ENCODE data around the gene TRIM2. TPM values are rescaled to one million over a fixed set of nuclear protein-coding genes. Genes with fewer than 3 reads are reported as not detected.

TRIM2 gene
- total RNA-seq, 4 donors from 2014 or later = 25.7 to 55.9 (median 42.5) TPM

DNA sequence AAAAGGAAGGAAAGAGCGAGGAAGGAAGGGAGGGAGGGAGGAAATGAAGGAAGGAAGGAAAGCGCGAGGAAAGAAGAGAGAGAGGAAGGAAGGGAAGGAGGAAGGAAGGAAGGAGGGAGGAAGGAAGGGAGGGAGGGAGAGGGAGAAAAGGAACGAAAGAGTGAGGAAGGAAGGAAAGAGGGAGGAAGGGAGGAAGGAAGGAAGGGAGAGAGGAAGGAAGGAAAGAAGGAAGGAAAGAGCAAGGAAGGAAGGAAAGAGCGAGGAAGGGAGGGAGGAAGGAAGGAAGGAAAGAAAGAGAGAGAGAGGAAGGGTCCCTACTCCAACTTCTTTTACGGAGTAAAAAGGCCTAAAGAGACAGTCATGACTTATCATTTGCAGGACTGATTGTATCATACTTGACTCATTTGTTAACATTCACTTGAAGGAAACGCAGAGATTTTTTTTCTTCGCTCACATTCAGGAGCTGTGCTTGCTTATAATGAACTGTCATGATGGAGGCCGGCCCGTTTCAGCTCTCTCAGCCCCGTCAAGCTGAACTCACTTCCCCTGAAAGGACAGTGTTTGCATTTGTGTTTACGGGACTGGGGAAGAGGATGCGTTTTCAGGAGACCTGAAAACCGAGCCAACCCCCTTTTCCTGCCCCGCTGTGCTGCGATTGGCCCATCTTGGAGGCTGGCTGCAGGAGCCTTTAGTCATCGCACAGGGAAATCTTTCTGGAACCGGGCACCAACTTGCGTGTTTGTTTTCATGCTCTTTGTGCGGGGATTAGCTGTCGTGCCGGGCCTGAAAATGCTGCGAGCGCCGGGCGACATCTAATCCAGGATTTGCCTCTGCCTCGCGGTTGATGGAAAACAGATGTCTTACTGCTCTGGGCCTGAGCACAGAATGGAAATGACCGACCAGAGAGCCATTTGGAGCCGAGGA is 17.8 kb downstream of the TRIM2 start:
- Histone ChIP-seq H3K36me3 (no peaks in the 10 kb centered on the region), H3K4me3 (peak overlapping the region; percentile 46 to 71 (median 56)), H3K27me3 (no peaks in the 10 kb centered on the region), H3K4me1 (peaks cover 0 to 40% (median 5%) of the 10 kb centered on the region in 4 donors), H3K27ac (peak overlapping the region; percentile 75 to 89 (median 81)), H3K9me3 (no peaks in the 10 kb centered on the region)
- DNase-seq (ENCODE audit: low spot score in 2 of 2) = peak; percentile 20 to 49
- TF ChIP-seq CTCF (IDR thresholded peaks at IDR 0.05) (no peak), EP300 (IDR thresholded peaks at IDR 0.05) (peak in 1 of 2 donors; percentile 61), POLR2A (IDR thresholded peaks at IDR 0.05) (peak in 1 of 2 donors; percentile 10)
- WGBS, 2 donors = 17 to 18% methylated on average over 30 of the region's 30 CpGs

- 0 to 1% methylated on average over 33 to 59 of the region's 61 CpGs for WGBS, 2 donors
- peak overlapping the region; percentile 75 to 89 (median 81) for H3K27ac ChIP-seq
- no peak for TF ChIP-seq EP300 (IDR thresholded peaks at IDR 0.05)
- no peak for TF ChIP-seq CTCF (IDR thresholded peaks at IDR 0.05)
- TF ChIP-seq POLR2A (IDR thresholded peaks at IDR 0.05) = no peak
Observed at GRCh38 chr4:153222707-153223426, 18.6 kb downstream of the TRIM2 start.

GRCh38 chr4:153223427-153223801 is 19.2 kb downstream of the TRIM2 start:
- WGBS, 2 donors = 13 to 16% methylated on average over 9 of the region's 9 CpGs
- Histone ChIP-seq H3K27me3 (no peaks in the 10 kb centered on the region), H3K36me3 (no peaks in the 10 kb centered on the region), H3K9me3 (no peaks in the 10 kb centered on the region), H3K4me3 (peak overlapping the region; percentile 46 to 71 (median 56)), H3K4me1 (peaks cover 0 to 51% (median 5%) of the 10 kb centered on the region in 4 donors), H3K27ac (peak overlapping the region; percentile 75 to 89 (median 81))
- no peak for DNase-seq (ENCODE audit: low spot score in 2 of 2)
- no peak for TF ChIP-seq POLR2A (IDR thresholded peaks at IDR 0.05)
- TF ChIP-seq EP300 (IDR thresholded peaks at IDR 0.05) = no peak
- no peak for TF ChIP-seq CTCF (IDR thresholded peaks at IDR 0.05)

More at GRCh38 chr4:153222707-153223426, 18.6 kb downstream of the TRIM2 start:
- H3K9me3 ChIP-seq = no peaks in the 10 kb centered on the region
- H3K4me1 ChIP-seq = peaks cover 0 to 47% (median 5%) of the 10 kb centered on the region in 4 donors
- no peaks in the 10 kb centered on the region for H3K27me3 ChIP-seq
- DNase-seq (ENCODE audit: low spot score in 2 of 2) = peak; percentile 7 to 21
- H3K4me3 ChIP-seq = peak overlapping the region; percentile 46 to 71 (median 56)
- no peaks in the 10 kb centered on the region for H3K36me3 ChIP-seq

GRCh38 chr4:153223930-153224329 is 19.7 kb downstream of the TRIM2 start:
- H3K4me1 ChIP-seq = peaks cover 0 to 55% (median 5%) of the 10 kb centered on the region in 4 donors
- WGBS, 2 donors = 38 to 42% methylated on average over 1 of the region's 1 CpG
- H3K9me3 ChIP-seq = no peaks in the 10 kb centered on the region
- no peaks in the 10 kb centered on the region for H3K36me3 ChIP-seq
- TF ChIP-seq EP300 (IDR thresholded peaks at IDR 0.05) = no peak
- TF ChIP-seq CTCF (IDR thresholded peaks at IDR 0.05) = no peak
- no peak for TF ChIP-seq POLR2A (IDR thresholded peaks at IDR 0.05)
- peak overlapping the region in 2 of 4 donors; percentile 56 to 57 for H3K4me3 ChIP-seq
- DNase-seq (ENCODE audit: low spot score in 2 of 2) = no peak
- H3K27ac ChIP-seq = peak overlapping the region in 3 of 4 donors; percentile 5 to 89 (median 53)
- H3K27me3 ChIP-seq = no peaks in the 10 kb centered on the region

Measured in tibial nerve (tissue), 4 donors.